Measurements from ENCODE around the gene SNX24.

Gene SNX24

DNA sequence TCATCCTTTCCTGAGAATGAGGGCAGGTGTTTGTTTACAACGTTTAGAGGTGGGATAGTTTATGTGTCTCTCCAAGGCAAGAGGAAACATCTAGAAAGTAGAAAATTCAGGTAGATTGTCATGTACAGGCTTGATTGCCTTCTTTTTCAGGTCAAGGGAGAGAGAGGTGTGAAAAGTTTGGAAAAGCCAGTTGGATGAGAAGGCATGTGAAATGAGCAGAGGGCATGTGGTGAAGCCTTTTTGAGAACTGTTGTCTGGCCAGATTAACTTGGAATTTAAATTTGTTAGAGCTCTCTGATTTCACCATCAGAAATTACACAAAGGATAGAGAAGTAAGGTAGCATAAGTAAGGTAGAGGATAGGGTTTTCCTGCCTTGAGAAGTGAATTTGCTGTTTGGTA is 74.6 kb downstream of the SNX24 start:
- DNase-seq (ENCODE audit: low spot score): no peak

DNA sequence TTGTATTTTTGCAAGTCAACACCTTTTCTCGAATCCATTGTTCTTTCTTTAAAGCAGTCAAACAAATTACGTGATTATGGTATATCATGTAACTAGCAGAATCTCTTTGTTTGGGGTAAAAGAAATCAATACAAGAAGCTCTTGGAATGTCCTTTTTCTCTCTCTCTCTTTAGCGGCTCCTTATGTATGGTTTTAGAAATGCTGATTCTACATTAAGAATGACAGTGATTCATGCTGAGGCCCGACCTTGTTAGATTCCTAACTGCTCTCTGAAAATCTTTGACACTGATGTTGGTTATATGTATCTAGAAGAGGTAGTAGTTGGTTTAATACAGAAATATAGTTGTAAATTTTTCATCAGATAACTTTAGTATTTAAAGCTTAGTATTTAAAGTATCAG is 76.4 kb downstream of the SNX24 start:
- no peak for DNase-seq (ENCODE audit: low spot score)

DNA sequence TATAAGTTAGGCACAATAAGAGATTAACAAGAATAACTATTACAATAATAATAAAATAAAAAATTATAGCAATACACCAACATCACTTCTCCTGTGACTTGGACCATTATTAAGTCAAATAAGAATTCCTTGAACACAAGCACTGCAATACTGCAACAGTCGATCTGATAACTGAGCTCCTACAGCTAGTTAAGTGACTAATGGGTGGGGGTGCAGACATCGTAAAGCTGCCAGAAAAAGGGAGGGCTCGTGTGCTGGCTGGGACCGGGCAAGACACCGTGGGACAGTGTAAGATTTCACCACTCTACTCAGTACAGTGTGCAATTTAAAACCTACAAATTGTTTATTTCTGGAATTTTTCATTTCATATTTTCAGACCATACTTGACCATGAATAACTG is 78.8 kb downstream of the SNX24 start:
- no peak for DNase-seq (ENCODE audit: low spot score)

DNA sequence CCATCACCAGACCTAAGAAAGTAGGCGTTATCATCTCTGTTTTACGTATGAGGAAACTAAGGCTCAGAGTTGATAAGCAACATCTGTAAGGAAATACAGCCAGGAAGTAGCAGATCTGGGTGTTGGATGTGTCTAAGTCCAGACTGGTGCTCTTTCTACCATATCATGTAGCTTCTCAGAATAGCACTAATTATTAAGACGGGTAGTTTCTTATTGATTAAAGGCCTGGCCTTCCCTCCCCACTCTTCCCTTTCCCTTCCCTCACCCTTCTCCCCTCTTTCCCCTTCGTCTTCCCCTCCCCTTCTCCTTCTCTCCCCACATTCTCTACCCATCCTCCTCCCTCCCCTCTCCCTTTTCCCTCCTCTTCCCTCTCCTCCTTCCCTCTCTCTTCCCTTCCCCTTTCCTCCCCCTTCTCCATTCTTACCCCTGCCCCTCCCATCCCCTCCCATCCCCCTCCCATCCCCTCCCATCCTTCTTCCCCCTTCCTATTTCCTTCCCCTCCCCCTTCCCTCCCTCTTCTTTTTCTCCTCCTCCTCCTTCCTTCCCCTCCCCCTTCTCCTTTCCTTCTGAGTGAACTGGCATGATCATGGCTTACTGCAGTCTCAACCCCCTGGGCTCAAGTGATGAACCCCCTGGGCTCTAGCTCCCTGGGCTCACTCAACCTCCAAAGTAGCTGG is 79.4 kb downstream of the SNX24 start:
- no peak for DNase-seq (ENCODE audit: low spot score)

DNA sequence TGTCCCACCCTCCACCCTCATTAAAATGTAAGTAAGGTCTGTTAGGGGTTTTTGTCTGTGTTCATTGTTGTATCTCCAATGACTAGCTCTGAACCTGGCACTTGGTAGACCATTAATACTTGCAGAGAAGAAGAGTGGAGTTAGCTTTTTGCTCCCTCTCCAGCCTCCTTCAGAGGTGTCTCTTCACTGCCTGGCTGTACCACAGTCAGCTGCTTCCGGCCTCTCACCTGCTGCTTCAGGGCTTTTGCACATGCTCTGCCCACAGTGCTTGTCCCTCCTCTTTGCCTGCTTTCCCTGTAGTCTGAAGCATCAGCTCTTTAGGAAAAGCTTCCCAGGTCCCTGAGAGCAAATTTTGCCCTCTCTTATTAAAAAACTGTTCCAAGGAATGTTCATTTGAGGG is 83.6 kb downstream of the SNX24 start:
- DNase-seq (ENCODE audit: low spot score): no peak

DNA sequence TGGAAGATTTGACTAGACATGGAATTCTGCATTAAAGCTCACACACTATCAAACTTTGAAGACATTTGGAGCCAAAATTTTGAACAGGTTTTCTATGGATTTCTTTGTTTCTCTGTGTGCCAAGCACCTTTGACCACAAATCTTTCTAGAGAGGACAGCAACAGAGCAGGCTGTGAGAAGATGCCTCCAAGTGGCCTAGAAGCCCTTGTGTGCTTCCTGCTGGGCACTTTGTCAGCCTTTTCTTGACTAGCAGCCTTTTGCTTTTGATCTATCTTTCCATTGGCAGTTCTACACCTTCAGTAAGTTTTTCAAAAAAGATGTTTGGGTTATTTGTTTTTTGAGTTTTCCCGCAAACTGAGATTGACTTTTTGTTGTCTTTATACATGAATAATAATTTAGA is 84.6 kb downstream of the SNX24 start:
- no peak for DNase-seq (ENCODE audit: low spot score)

DNA sequence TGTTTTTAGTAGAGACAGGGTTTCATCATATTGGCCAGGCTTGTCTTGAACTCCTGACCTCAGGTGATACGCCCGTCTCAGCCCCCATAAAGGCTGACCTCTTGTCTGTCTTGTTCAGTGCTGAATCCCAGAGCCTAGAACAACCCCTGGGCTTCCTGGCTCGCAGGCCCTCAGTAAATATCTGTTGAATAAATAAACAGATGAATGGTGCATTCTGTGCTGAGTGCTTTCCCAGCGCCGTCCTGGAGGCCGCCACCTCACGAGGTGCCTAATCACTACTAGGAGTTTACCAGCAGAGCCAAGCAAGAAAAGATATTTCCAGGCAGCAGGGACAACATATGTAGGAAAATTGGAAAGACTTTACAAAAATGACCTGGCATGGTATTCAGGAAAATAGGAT is 88.5 kb downstream of the SNX24 start:
- no peak for DNase-seq (ENCODE audit: low spot score)

DNA sequence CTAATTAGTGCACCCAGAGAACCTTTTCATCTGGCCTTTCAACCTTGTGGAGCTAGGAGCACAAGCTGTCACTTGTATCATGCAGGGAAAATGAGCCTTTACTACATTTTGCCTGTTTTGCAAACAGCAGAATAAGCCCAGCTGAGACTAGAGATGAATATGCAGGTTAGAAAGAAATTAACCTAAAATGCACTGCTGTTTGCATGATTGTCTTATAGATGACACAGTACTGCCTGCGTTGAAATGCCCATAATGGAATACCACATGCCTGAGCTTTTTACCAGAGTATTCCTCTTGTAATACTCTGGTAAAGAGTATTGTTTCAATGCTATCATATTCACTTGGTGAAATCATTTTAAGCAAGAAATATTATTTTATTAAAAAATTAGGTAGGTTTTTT is 90.7 kb downstream of the SNX24 start:
- DNase-seq (ENCODE audit: low spot score): no peak

DNA sequence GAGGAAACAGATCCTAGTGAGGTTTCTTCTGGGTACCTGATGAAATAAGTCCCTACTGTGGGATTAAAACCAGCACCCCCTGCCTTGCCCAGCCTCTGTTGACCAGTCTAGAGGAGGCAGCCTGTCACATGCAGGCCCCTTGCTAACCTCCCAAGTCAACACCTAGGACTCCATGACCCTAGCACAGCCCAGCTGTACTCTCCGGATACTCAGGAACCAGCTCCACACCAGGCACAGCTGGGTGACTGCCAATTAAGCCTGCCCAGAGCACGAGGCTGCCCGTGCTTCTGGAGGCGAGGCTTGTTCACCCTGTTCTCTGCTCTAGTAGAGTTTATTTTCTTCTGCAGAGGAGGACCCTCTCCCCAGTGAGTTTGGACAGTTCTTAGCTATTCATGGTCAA is 92.5 kb downstream of the SNX24 start:
- no peak for DNase-seq (ENCODE audit: low spot score)

DNA sequence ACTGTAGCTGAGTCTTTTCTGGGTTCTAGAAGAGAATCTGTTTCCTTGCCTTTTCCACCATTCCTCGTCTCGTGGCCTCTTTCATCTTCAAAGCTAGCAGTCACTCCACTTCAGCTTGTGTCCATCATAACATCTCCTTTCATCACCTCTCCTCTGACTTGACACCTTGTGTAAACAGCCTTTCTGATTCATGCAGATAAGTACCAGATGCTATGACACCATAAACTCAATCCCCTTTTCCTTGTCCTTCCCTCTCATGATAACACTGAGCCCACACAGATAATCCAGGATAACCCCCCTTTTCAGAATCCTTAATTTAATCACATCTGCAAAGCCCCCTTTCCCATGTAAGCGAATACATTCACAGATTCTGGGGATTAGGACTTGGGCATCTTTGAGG is 95.5 kb downstream of the SNX24 start:
- DNase-seq (ENCODE audit: low spot score): no peak

DNA sequence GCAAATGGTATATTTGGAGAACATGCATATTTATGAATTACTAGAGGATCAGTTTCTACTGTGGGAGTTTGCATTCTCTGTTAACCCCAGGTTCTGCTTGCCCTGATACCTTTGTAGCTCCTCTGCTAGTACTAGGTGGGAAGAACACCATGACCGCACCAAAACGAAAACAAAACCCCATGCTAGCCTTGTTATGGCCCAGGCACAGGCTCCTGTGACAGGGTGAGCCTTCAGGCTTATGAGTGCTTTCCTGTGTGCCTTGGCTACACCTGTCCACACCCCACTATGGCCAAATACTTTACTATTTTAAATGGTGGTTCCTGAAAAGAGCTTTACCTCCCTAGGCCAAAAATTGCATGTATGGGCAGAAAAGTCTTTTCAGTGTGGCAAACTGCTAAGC is 96.3 kb downstream of the SNX24 start:
- no peak for DNase-seq (ENCODE audit: low spot score)

DNA sequence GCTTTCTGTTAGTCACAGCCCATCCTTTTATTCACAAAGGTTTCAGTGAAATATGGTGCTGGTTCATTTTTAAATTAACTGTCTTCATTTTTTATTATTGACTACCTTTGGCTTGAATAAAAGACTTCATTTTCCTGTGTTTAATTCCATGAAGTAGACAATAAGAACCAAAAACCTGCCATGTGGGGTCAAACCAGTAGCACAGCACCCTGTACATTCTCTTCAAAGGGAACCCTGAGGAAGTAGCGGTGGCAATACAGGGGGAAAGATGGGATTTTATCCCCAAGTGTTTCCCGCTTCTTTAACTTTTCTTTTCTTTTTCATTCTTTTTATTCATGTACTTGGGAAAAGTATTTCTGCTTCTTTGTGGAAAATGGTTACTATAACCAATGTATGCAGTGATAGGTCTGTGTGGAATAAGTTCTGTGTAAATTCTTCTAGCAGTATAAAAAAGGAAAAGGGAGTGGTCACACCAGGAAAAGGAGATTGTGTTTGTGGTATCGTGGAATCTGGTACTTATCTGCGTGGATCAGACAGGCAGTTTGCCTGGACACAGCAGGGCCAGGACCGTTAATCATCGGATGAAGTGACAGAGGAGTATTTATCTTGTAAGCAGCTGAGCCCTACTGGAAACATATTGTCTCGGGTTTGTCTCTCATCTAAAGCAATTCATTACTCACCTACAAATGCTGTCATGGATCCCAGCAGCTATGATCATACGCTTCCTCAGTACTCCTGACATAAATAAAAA is 96.9 kb downstream of the SNX24 start:
- DNase-seq (ENCODE audit: low spot score): no peak

DNA sequence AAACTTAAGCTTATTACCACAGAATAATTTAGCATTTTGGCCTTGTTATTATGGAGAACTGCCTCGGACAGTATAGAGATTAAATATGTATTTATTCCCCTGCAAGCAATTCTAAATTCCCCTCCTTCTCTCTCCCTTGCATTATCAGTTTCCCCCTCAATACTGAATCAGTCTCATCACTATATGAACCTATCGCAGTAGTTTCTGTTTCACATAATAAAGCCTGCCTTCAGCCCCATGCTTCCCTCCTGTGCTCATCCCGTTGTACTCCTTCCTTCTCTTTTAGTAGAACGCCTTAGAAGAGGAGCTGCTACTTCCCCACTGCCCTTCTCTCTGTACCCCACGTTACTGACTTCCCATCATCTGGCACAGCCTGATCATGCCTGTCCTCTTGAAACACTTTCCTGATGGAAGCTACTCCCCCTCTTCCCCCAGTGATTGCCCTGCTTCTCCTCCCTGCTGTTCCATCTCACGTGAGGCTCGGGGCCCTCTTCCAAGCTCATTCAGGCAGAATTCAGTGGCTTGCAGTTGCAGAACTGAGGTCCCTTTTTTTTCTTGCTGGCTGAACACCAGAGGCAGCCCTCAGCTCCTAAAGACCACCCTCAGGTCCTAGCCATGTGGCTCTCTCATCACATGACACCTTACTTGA is 97.8 kb downstream of the SNX24 start:
- DNase-seq (ENCODE audit: low spot score): no peak

DNA sequence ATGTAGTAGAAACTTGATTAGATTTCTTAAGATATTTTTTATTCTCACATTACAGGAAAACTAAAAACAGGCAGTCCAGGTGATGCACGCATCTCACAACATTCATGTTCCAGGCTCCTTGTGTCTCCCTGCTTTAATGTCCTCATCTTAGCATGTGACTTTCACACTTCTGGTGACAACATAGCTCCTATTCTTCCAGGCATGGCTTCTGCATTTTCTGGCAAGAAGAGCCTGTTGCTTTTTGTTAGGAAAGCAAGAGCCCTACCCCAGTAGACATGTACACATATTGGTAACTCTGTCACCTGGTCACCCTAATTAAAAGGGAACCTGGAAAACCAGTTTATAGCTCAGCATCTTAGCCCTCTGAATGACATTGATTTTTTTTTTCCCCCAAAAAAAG is 98.6 kb downstream of the SNX24 start:
- no peak for DNase-seq (ENCODE audit: low spot score)

DNA sequence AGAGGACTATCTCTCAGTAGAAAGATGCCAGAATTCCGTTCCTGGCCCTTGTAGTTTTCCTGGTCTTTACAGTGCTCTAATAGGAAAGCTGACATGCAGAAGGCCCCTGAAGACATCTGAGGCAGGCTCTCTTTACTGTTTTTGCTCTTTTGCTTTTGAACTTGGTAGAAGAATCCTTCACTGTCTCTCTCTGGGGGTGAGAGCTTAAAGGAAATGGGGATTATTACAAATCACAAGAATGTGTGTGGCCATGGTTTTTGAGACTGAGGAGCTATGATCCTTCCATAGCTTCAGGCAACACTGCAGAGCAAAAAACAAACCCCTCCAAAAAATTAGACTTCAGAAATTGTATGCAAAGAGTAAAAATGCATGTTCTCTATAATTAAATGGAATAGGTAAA is 102.0 kb downstream of the SNX24 start:
- no peak for DNase-seq (ENCODE audit: low spot score)

DNA sequence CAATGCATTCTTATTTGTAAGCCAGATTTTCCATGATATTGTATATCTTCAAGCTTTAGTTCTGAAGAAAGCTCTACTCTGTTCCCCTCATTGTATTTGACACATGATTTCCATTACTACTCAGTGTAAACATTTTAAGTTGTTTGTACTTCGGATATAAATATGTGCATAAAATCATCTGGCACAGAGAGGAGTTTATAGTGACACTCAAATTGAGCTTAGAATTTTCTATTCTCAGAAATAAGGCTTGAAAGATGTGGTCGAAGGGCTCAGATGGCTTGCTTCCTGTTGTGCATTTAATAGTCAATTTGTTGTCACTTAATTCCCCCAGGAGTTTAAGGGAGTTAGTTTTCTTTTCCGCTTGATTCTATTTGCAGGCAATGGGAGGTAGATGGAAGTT is 102.4 kb downstream of the SNX24 start:
- no peak for DNase-seq (ENCODE audit: low spot score)

DNA sequence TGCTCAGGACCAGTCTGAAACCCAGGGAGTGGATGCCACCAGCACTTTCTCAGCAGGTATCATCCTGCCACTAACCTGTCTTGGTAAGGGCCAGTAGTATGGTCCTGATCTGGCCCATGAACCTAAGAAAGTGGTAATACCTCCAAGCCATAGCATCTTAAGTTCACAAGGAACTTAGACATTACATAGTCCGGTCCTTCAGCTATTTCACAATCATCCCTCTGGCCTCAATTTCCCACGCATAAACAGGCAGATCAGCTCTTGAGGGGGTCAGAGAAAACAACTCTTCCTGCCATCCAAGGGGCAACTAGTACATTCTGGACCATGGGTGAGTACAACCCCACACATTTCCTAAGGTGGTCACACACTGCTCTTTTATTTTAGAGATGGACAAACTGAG is 102.9 kb downstream of the SNX24 start:
- DNase-seq (ENCODE audit: low spot score): no peak

DNA sequence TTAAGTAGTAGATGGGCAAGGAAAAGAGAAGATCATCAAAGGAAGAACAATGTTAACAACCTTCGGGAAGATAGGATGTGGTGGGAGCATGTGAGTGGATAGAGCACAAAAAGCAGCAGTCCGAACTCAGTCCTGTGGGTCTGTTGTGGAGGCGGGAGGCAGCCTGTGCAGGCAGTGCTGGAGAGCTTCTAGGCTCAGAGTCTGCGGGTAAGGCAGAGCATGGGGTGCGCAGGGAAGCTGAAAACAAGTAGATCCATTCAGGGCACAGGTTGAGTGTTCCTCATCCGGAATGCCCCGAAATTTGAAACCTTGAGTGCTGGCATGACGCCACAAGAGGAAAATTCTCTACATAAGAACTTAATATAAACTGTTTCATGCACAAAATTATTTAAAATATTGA is 106.2 kb downstream of the SNX24 start:
- no peak for DNase-seq (ENCODE audit: low spot score)

DNA sequence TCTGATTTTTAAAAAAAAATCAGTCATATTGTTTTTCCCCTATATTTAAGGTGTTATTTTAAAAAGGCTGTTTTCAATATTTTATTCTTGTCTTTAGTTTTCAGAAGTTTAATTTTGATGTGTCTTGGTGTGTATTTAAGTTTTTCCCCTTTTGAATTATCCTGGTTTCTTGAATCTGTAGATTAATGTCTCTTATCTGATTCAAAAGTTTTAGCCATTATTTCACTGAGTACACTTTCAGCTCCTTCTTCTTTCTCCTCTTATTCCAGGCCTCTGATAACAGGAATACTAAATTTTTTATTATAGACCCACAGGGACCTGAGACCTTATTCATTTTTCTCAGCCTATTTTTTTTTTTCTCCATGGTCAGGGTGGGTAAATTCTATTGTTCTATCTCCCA is 109.3 kb downstream of the SNX24 start:
- no peak for DNase-seq (ENCODE audit: low spot score)

DNA sequence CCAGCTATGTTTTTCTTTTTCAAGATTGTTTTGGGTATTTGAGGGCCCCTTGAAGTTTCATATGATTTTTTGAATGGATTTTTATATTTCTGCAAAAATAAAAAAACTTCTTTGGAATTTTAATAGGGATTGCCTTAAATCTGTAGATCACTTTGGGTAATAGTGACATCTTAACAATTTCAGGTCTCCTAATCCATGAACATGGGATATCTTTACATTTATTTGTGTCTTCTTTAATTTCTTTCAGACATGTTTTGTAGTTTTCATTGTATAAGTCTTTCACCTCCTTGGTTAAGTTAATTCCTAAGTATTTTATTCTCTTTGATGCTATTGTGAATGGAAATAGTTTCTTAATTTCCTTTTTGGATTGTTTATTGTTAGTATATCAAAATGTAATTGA is 112.0 kb downstream of the SNX24 start:
- DNase-seq (ENCODE audit: low spot score): no peak

DNA sequence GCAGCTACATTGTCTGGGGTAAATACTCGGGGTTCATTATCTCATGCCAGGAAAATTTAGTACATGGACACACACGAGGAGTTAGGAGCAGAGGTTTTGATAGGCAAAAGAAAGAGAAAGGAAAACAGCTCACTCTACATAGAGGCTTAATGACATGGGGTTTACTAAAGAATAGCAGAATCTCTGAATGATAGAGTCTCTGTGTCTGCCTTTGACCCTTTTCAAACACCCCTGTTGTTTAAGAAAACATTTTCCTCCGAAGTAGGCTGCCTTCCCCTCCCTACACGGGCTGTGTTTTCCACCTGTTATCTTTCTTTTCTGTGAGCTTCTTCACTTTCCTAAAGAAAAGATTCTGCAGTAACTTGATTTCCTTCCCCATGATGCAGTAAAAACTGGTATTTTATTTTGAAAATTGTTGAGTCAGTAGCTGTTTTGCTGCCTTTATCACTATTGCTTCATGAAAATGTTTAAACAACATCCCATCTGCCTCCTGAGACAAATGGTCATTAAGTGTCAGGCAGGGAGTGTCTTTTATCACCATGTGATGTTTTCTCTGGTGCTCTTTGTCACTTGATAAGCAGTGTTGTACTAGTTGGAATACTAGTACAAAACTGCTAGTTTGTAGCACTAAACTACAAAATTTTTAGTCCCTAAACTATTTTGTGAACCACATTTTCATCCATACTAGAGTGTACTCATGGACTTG is 114.5 kb downstream of the SNX24 start:
- no peak for DNase-seq (ENCODE audit: low spot score)

DNA sequence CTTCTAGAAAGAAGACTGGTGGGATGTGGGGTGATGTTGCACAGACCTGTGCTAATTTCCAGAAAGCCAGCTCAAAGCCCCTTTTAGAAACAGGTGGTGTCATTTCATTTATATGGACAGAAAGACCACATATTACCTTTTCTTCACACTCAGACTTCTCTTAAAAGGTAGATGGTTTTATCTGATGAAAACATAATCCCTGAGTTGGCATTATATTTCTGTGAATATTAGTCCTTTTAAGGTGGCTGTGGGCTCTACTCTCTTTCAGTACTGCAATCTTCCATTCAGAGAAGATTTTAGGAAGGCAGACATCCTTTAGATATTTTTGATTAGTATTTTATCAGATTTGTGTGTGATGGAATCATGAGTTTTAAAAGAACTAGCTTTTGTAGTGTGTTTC is 117.9 kb downstream of the SNX24 start:
- DNase-seq (ENCODE audit: low spot score): no peak

DNA sequence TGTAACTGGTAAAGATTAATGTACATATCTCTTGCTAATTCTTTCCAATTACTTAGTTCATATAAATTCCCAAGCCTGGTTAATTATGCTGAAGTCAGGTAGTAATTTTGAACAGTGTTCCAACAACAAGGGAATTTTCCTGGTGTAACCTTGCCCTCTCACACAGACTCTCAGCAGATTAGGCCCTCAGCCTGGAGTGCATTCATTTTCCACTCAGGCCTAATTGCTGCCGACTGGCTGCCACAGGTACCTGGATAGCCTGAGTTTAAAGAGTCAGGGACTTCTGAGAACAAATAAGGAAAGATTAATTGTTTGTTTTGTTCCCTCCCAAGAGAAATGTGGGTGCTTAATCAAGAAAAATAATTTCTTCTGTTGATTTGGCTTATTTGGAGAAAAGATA is 119.7 kb downstream of the SNX24 start:
- DNase-seq (ENCODE audit: low spot score): no peak

Measured in CD4-positive, alpha-beta T cell treated with Interleukin-6 at 100 ng/mL for 8 hours (primary cell).